ENCODE measurements around the gene ATP5MC3.

ATP5MC3 gene

GRCh38 chr2:175143678-175144077, 37.8 kb downstream of the ATP5MC3 start:
- H3K36me3 ChIP-seq (ENCODE audit: control insufficient read depth in 1 of 2, insufficient read depth in 2 of 2, low read length in 2 of 2): peaks cover 2 to 5% of the 10 kb centered on the region in 2 experiments
- H3K18ac ChIP-seq (ENCODE audit: low read length): no peak overlapping the region
- H3K27me3 ChIP-seq (ENCODE audit: insufficient read depth, low read length): no peaks in the 10 kb centered on the region
- H3K4me2 ChIP-seq (ENCODE audit: low read length): no peak overlapping the region
- no peak overlapping the region for H3K9ac ChIP-seq (ENCODE audit: low read length)
- no peak overlapping the region for H3K27ac ChIP-seq (ENCODE audit: low read depth, low read length)
- no CpG with 5 or more reads among the region's 2 CpGs for WGBS (ENCODE audit: extremely low coverage, insufficient coverage, insufficient read length)
- H2BK12ac ChIP-seq (ENCODE audit: low read length): no peak overlapping the region
- no peaks in the 10 kb centered on the region for H3K79me2 ChIP-seq (ENCODE audit: control insufficient read depth, insufficient read depth, low read length, poor library complexity)
- no peak overlapping the region for H2AK5ac ChIP-seq (ENCODE audit: low read length)
- no peak for DNase-seq
- H2AFZ ChIP-seq (ENCODE audit: insufficient read depth, low read length, poor library complexity): no peak overlapping the region
- no peak overlapping the region for H4K12ac ChIP-seq (ENCODE audit: low read depth, low read length)
- no peak overlapping the region for H4K8ac ChIP-seq (ENCODE audit: low read depth, low read length)
- no peak overlapping the region for H3K4ac ChIP-seq (ENCODE audit: low read depth, low read length)
- H3K4me1 ChIP-seq (ENCODE audit: control insufficient read depth in 1 of 2, insufficient read depth in 2 of 2, low read length in 2 of 2): no peaks in the 10 kb centered on the region
- H2BK5ac ChIP-seq (ENCODE audit: low read depth, low read length, poor library complexity): no peak overlapping the region
- no peaks in the 10 kb centered on the region for H3K79me1 ChIP-seq (ENCODE audit: low read length)
- H3K23ac ChIP-seq (ENCODE audit: low read length): no peak overlapping the region
- no peaks in the 10 kb centered on the region for H3K9me3 ChIP-seq (ENCODE audit: insufficient read depth, low read depth, low read length)
- H4K91ac ChIP-seq (ENCODE audit: low read depth, low read length): no peak overlapping the region
- H3K14ac ChIP-seq (ENCODE audit: low read length): no peak overlapping the region
- H3K4me3 ChIP-seq (ENCODE audit: low read depth, low read length): no peak overlapping the region
- no peak overlapping the region for H2BK120ac ChIP-seq (ENCODE audit: insufficient read depth, low read length, poor library complexity)

GRCh38 chr2:175143191-175143590, 38.3 kb downstream of the ATP5MC3 start:
- H2AFZ ChIP-seq (ENCODE audit: insufficient read depth, low read length, poor library complexity): no peak overlapping the region
- no peak overlapping the region for H2BK5ac ChIP-seq (ENCODE audit: low read depth, low read length, poor library complexity)
- H3K27ac ChIP-seq (ENCODE audit: low read depth, low read length): no peak overlapping the region
- no peak overlapping the region for H4K91ac ChIP-seq (ENCODE audit: low read depth, low read length)
- H3K4me3 ChIP-seq (ENCODE audit: low read depth, low read length): no peak overlapping the region
- no peaks in the 10 kb centered on the region for H3K27me3 ChIP-seq (ENCODE audit: insufficient read depth, low read length)
- H2BK120ac ChIP-seq (ENCODE audit: insufficient read depth, low read length, poor library complexity): no peak overlapping the region
- no peak overlapping the region for H3K4ac ChIP-seq (ENCODE audit: low read depth, low read length)
- no peaks in the 10 kb centered on the region for H3K4me1 ChIP-seq (ENCODE audit: control insufficient read depth in 1 of 2, insufficient read depth in 2 of 2, low read length in 2 of 2)
- DNase-seq: no peak
- no peak overlapping the region for H3K23ac ChIP-seq (ENCODE audit: low read length)
- no peaks in the 10 kb centered on the region for H3K79me2 ChIP-seq (ENCODE audit: control insufficient read depth, insufficient read depth, low read length, poor library complexity)
- no CpG with 5 or more reads among the region's 1 CpG for WGBS (ENCODE audit: extremely low coverage, insufficient coverage, insufficient read length)
- H3K36me3 ChIP-seq (ENCODE audit: control insufficient read depth in 1 of 2, insufficient read depth in 2 of 2, low read length in 2 of 2): peaks cover 2 to 5% of the 10 kb centered on the region in 2 experiments
- no peak overlapping the region for H2BK12ac ChIP-seq (ENCODE audit: low read length)
- no peak overlapping the region for H2AK5ac ChIP-seq (ENCODE audit: low read length)
- no peak overlapping the region for H3K4me2 ChIP-seq (ENCODE audit: low read length)
- no peak overlapping the region for H3K18ac ChIP-seq (ENCODE audit: low read length)
- H3K9ac ChIP-seq (ENCODE audit: low read length): no peak overlapping the region
- H3K14ac ChIP-seq (ENCODE audit: low read length): no peak overlapping the region
- H3K9me3 ChIP-seq (ENCODE audit: insufficient read depth, low read depth, low read length): no peaks in the 10 kb centered on the region
- H3K79me1 ChIP-seq (ENCODE audit: low read length): no peaks in the 10 kb centered on the region
- H4K8ac ChIP-seq (ENCODE audit: low read depth, low read length): no peak overlapping the region
- no peak overlapping the region for H4K12ac ChIP-seq (ENCODE audit: low read depth, low read length)

GRCh38 chr2:175140332-175140731, 41.2 kb downstream of the ATP5MC3 start:
- no peak overlapping the region for H3K27ac ChIP-seq (ENCODE audit: low read depth, low read length)
- no peak overlapping the region for H2BK120ac ChIP-seq (ENCODE audit: insufficient read depth, low read length, poor library complexity)
- H3K4ac ChIP-seq (ENCODE audit: low read depth, low read length): no peak overlapping the region
- H3K23ac ChIP-seq (ENCODE audit: low read length): no peak overlapping the region
- H3K79me1 ChIP-seq (ENCODE audit: low read length): no peaks in the 10 kb centered on the region
- DNase-seq: no peak
- H4K8ac ChIP-seq (ENCODE audit: low read depth, low read length): no peak overlapping the region
- H2AK5ac ChIP-seq (ENCODE audit: low read length): no peak overlapping the region
- H3K79me2 ChIP-seq (ENCODE audit: control insufficient read depth, insufficient read depth, low read length, poor library complexity): no peaks in the 10 kb centered on the region
- WGBS (ENCODE audit: extremely low coverage, insufficient coverage, insufficient read length): no CpG with 5 or more reads among the region's 2 CpGs
- peaks cover 2 to 4% of the 10 kb centered on the region in 2 experiments for H3K36me3 ChIP-seq (ENCODE audit: control insufficient read depth in 1 of 2, insufficient read depth in 2 of 2, low read length in 2 of 2)
- no peak overlapping the region for H2AFZ ChIP-seq (ENCODE audit: insufficient read depth, low read length, poor library complexity)
- no peak overlapping the region for H2BK5ac ChIP-seq (ENCODE audit: low read depth, low read length, poor library complexity)
- no peak overlapping the region for H3K14ac ChIP-seq (ENCODE audit: low read length)
- H2BK12ac ChIP-seq (ENCODE audit: low read length): no peak overlapping the region
- H3K9ac ChIP-seq (ENCODE audit: low read length): no peak overlapping the region
- H4K12ac ChIP-seq (ENCODE audit: low read depth, low read length): no peak overlapping the region
- no peaks in the 10 kb centered on the region for H3K4me1 ChIP-seq (ENCODE audit: control insufficient read depth in 1 of 2, insufficient read depth in 2 of 2, low read length in 2 of 2)
- H3K18ac ChIP-seq (ENCODE audit: low read length): no peak overlapping the region
- no peak overlapping the region for H4K91ac ChIP-seq (ENCODE audit: low read depth, low read length)
- H3K4me2 ChIP-seq (ENCODE audit: low read length): no peak overlapping the region
- H3K4me3 ChIP-seq (ENCODE audit: low read depth, low read length): no peak overlapping the region
- no peaks in the 10 kb centered on the region for H3K9me3 ChIP-seq (ENCODE audit: insufficient read depth, low read depth, low read length)
- no peaks in the 10 kb centered on the region for H3K27me3 ChIP-seq (ENCODE audit: insufficient read depth, low read length)

- Histone ChIP-seq H4K8ac (ENCODE audit: low read depth, low read length) (no peak overlapping the region), H3K14ac (ENCODE audit: low read length) (no peak overlapping the region), H3K9ac (ENCODE audit: low read length) (no peak overlapping the region), H3K4me1 (ENCODE audit: control insufficient read depth in 1 of 2, insufficient read depth in 2 of 2, low read length in 2 of 2) (no peaks in the 10 kb centered on the region), H3K4me3 (ENCODE audit: low read depth, low read length) (no peak overlapping the region), H2BK120ac (ENCODE audit: insufficient read depth, low read length, poor library complexity) (no peak overlapping the region), H3K36me3 (ENCODE audit: control insufficient read depth in 1 of 2, insufficient read depth in 2 of 2, low read length in 2 of 2) (peaks cover 3% of the 10 kb centered on the region in 2 experiments), H3K23ac (ENCODE audit: low read length) (no peak overlapping the region), H3K9me3 (ENCODE audit: insufficient read depth, low read depth, low read length) (no peaks in the 10 kb centered on the region), H3K79me2 (ENCODE audit: control insufficient read depth, insufficient read depth, low read length, poor library complexity) (no peaks in the 10 kb centered on the region), H2AFZ (ENCODE audit: insufficient read depth, low read length, poor library complexity) (no peak overlapping the region), H3K4me2 (ENCODE audit: low read length) (no peak overlapping the region), H3K4ac (ENCODE audit: low read depth, low read length) (no peak overlapping the region), H3K27me3 (ENCODE audit: insufficient read depth, low read length) (no peaks in the 10 kb centered on the region), H2BK5ac (ENCODE audit: low read depth, low read length, poor library complexity) (no peak overlapping the region), H3K79me1 (ENCODE audit: low read length) (no peaks in the 10 kb centered on the region), H3K18ac (ENCODE audit: low read length) (no peak overlapping the region), H4K12ac (ENCODE audit: low read depth, low read length) (no peak overlapping the region), H3K27ac (ENCODE audit: low read depth, low read length) (no peak overlapping the region), H2AK5ac (ENCODE audit: low read length) (no peak overlapping the region), H4K91ac (ENCODE audit: low read depth, low read length) (no peak overlapping the region), H2BK12ac (ENCODE audit: low read length) (no peak overlapping the region)
- no peak for DNase-seq
- no CpG with 5 or more reads among the region's 2 CpGs for WGBS (ENCODE audit: extremely low coverage, insufficient coverage, insufficient read length)
Observed at GRCh38 chr2:175137793-175138192, 43.7 kb downstream of the ATP5MC3 start.
